HCT116 (cell line): ENCODE results near the gene SLC25A21.

ENCODE experiments used
- CTCF ChIP-seq, 3 experiments: fragments of 200-600 bp in 1 of 3; sonication (generic) in 1 of 3; IDR thresholded peaks in 2 of 3; conservative IDR thresholded peaks in 1 of 3; 2 replicates each; pipeline ENCODE4 v1.5.1; 2012 to 2017; ENCODE audit warnings: low read depth in 2 of 3, low read length in 2 of 3, antibody characterized with exemption in 1 of 3, borderline replicate concordance in 1 of 3, control low read depth in 1 of 3, mild to moderate bottlenecking in 1 of 3, mixed read lengths in 1 of 3, mixed run types in 1 of 3, moderate library complexity in 1 of 3; ENCODE audit not compliant: insufficient read depth in 1 of 3
- EGR1 ChIP-seq: IDR thresholded peaks from 2 replicates; pipeline ENCODE4 v1.6.1; 2012; ENCODE audit warnings: low read depth
- ELF1 ChIP-seq: IDR thresholded peaks from 2 replicates; pipeline ENCODE4 v1.6.1; 2012; ENCODE audit warnings: low read depth, borderline replicate concordance
- EZH2phosphoT487 ChIP-seq: fragments of 200-600 bp; IDR thresholded peaks from 2 replicates; pipeline ENCODE4 v1.6.1; 2018; ENCODE audit warnings: antibody characterized with exemption, borderline replicate concordance
- JUND ChIP-seq: IDR thresholded peaks from 2 replicates; pipeline ENCODE4 v1.6.1; 2012
- MAX ChIP-seq: IDR thresholded peaks from 2 replicates; pipeline ENCODE4 v1.6.1; 2012
- POLR2A ChIP-seq: IDR thresholded peaks from 2 replicates; pipeline ENCODE4 v1.7.0; 2011; ENCODE audit warnings: borderline replicate concordance; ENCODE audit not compliant: insufficient read depth, insufficient read length; ENCODE audit errors: extremely low read depth
- REST ChIP-seq: IDR thresholded peaks from 2 replicates; pipeline ENCODE4 v1.6.1; 2012; ENCODE audit warnings: low read depth
- SIN3A ChIP-seq: IDR thresholded peaks from 2 replicates; pipeline ENCODE4 v1.6.1; 2012; ENCODE audit warnings: low read depth
- SP1 ChIP-seq: IDR thresholded peaks from 2 replicates; pipeline ENCODE4 v1.6.1; 2012; ENCODE audit warnings: low read depth
- TCF7L2 ChIP-seq: IDR thresholded peaks from 2 replicates; pipeline ENCODE4 v1.7.0; 2011; ENCODE audit warnings: borderline replicate concordance, inconsistent platforms; ENCODE audit not compliant: insufficient read depth, insufficient read length; ENCODE audit errors: extremely low read depth
- ZBTB33 ChIP-seq: IDR thresholded peaks from 2 replicates; pipeline ENCODE4 v1.6.1; 2011; ENCODE audit warnings: mild to moderate bottlenecking, low read length, moderate library complexity; ENCODE audit not compliant: insufficient replicate concordance; ENCODE audit errors: extremely low read depth
- ZNF274 ChIP-seq: fragments of 200-500 bp; sonication (Bioruptor generic); IDR thresholded peaks from 2 replicates; pipeline ENCODE4 v1.6.1; 2014; ENCODE audit warnings: mild to moderate bottlenecking, low read depth, low read length, inconsistent platforms

GRCh38 chr14:36973806-36974442 lies 198.5 kb downstream of the SLC25A21 start:
- TF ChIP-seq POLR2A (no peak), CTCF (IDR thresholded peaks at IDR 0.05 in 2 of 3, conservative IDR thresholded peaks at IDR 0.05 in 1 of 3; ENCODE audit: borderline replicate concordance in 1 of 3, insufficient read depth in 1 of 3, low read depth in 2 of 3, low read length in 2 of 3) (no peak), EGR1 (no peak), ZBTB33 (no peak), REST (no peak), ZNF274 (no peak), MAX (no peak), ELF1 (no peak), SP1 (no peak), EZH2phosphoT487 (no peak), JUND (no peak), TCF7L2 (no peak), SIN3A (no peak)
